ENCODE measurements around the gene SHANK2. TPM values are rescaled to one million over a fixed set of nuclear protein-coding genes. Genes with fewer than 3 reads are reported as not detected.

The SHANK2 gene
- total RNA-seq, 1 donor = 2.5 TPM

DNA sequence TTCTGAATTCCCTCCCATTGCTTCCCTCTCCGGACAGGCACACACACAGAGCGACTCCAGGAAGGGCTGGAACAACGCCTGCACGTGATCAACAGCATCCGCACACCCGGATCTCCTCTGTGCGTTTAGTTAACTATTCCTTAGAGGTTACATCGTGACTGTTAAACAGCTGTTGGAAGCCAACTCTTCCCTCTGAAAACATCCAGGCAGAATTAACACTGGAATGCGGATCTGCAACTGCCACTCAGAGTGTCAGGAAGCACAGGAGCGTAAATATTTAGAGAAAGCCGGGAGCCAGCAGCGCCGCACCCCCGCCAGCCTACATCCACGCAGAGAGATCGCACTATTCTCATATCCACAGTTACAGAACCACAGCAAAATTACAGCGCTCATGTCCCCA, 46.2 kb downstream of the SHANK2 start:
- TF ChIP-seq, protein P1, sequence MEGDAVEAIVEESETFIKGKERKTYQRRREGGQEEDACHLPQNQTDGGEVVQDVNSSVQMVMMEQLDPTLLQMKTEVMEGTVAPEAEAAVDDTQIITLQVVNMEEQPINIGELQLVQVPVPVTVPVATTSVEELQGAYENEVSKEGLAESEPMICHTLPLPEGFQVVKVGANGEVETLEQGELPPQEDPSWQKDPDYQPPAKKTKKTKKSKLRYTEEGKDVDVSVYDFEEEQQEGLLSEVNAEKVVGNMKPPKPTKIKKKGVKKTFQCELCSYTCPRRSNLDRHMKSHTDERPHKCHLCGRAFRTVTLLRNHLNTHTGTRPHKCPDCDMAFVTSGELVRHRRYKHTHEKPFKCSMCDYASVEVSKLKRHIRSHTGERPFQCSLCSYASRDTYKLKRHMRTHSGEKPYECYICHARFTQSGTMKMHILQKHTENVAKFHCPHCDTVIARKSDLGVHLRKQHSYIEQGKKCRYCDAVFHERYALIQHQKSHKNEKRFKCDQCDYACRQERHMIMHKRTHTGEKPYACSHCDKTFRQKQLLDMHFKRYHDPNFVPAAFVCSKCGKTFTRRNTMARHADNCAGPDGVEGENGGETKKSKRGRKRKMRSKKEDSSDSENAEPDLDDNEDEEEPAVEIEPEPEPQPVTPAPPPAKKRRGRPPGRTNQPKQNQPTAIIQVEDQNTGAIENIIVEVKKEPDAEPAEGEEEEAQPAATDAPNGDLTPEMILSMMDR (IDR thresholded peaks at IDR 0.05; ENCODE audit: extremely low read depth, low read depth, low read length) = no peak
- peak overlapping the region; percentile 52 for H3K4me3 ChIP-seq (ENCODE audit: insufficient read depth, low read length)
- H3K79me2 ChIP-seq (ENCODE audit: insufficient read depth, low read length) = no peaks in the 10 kb centered on the region
- H3K9me3 ChIP-seq (ENCODE audit: low read depth, low read length) = no peaks in the 10 kb centered on the region
- no peaks in the 10 kb centered on the region for H3K27me3 ChIP-seq (ENCODE audit: insufficient read depth, low read length)
- H3K36me3 ChIP-seq (ENCODE audit: insufficient read depth, low read length) = no peaks in the 10 kb centered on the region
- peak; percentile 88 for DNase-seq (ENCODE audit: insufficient read length, low spot score, missing footprints)
- H4K20me1 ChIP-seq (ENCODE audit: insufficient read depth, low read length) = no peaks in the 10 kb centered on the region
- no peak overlapping the region for H3K27ac ChIP-seq (ENCODE audit: low read depth, low read length)
- H3K4me2 ChIP-seq (ENCODE audit: insufficient read depth, low read length) = peak overlapping the region; percentile 76
- no peaks in the 10 kb centered on the region for H3K4me1 ChIP-seq (ENCODE audit: insufficient read depth, low read length)
- H2AFZ ChIP-seq (ENCODE audit: low read length) = peak overlapping the region; percentile 71

DNA sequence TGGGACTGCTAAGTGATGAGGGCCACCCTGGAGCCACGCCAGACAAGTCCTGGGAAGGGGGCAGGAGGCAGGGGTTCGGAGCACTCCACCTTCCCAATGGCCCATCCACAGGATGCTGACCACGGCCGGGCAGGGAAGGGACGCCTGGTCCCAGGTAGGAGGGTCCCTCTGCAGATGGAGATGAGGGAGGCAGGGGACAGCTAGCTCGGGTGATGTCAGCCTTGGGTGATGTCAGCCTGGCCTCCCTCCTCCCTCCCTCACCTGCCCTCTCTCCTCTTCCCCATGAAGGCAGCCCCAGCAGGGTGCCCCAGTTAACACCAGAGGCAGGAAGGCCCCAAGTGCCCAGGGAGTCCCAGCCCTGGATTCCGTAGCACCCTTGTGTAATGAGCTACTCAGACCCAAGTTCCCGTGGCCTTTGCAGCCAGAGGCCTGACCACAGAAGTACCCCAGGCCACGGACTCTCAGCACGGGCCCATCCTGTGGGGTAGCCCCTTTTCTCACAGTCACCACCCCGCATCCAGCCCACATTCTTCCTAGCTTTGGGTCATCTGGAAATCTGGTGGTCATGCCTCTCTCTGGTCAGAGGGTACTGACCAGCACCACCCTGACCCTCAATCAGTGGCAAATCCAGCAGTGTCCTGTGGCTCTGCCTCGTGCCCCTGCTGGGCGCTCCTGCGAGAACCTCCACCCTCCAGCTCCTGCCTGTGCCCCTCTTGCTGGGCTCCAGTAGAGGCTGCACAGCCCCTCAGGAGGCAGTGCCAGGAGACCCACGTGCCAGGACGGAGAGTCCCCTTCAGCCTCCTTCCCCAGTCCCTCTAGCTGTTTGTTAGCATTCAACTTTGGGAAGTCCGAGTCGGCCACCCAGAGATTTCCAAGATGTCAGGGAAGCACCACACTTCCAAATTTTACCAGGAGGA, 47.4 kb downstream of the SHANK2 start:
- Histone ChIP-seq H3K27ac (ENCODE audit: low read depth, low read length) (no peak overlapping the region), H3K79me2 (ENCODE audit: insufficient read depth, low read length) (no peaks in the 10 kb centered on the region), H3K4me2 (ENCODE audit: insufficient read depth, low read length) (no peak overlapping the region), H4K20me1 (ENCODE audit: insufficient read depth, low read length) (no peaks in the 10 kb centered on the region), H2AFZ (ENCODE audit: low read length) (no peak overlapping the region), H3K4me1 (ENCODE audit: insufficient read depth, low read length) (no peaks in the 10 kb centered on the region), H3K4me3 (ENCODE audit: insufficient read depth, low read length) (no peak overlapping the region), H3K36me3 (ENCODE audit: insufficient read depth, low read length) (no peaks in the 10 kb centered on the region), H3K9me3 (ENCODE audit: low read depth, low read length) (no peaks in the 10 kb centered on the region), H3K27me3 (ENCODE audit: insufficient read depth, low read length) (no peaks in the 10 kb centered on the region)
- TF ChIP-seq, protein P1 (IDR thresholded peaks at IDR 0.05; ENCODE audit: extremely low read depth, low read depth, low read length) = no peak
- peak; percentile 59 for DNase-seq (ENCODE audit: insufficient read length, low spot score, missing footprints)

DNA sequence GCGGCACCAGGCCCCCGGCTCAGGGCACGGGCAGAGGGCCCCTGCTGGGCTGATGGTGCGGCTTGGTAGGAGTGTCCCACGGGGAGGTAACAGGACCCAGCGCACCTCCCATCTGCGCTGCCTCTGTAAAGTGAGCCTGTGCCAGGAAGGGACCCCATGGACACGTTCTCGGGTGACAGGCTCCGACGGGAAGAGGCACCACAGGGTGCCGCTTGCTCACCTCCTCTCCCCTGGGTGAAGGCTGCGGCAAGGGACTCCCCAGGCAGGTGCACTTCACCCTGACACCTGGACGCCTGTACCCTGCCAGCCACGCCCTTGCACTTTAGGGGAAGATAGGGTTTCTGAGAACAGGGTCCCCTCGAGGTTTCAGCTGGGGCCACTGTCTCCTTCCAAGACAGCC, 48.1 kb downstream of the SHANK2 start:
- TF ChIP-seq, protein P1 (IDR thresholded peaks at IDR 0.05; ENCODE audit: extremely low read depth, low read depth, low read length) = no peak
- no peaks in the 10 kb centered on the region for H4K20me1 ChIP-seq (ENCODE audit: insufficient read depth, low read length)
- H3K4me2 ChIP-seq (ENCODE audit: insufficient read depth, low read length) = no peak overlapping the region
- no peak overlapping the region for H3K27ac ChIP-seq (ENCODE audit: low read depth, low read length)
- peak; percentile 65 for DNase-seq (ENCODE audit: insufficient read length, low spot score, missing footprints)
- H3K79me2 ChIP-seq (ENCODE audit: insufficient read depth, low read length) = no peaks in the 10 kb centered on the region
- no peak overlapping the region for H3K4me3 ChIP-seq (ENCODE audit: insufficient read depth, low read length)
- no peaks in the 10 kb centered on the region for H3K36me3 ChIP-seq (ENCODE audit: insufficient read depth, low read length)
- no peaks in the 10 kb centered on the region for H3K9me3 ChIP-seq (ENCODE audit: low read depth, low read length)
- H2AFZ ChIP-seq (ENCODE audit: low read length) = no peak overlapping the region
- H3K4me1 ChIP-seq (ENCODE audit: insufficient read depth, low read length) = no peaks in the 10 kb centered on the region
- H3K27me3 ChIP-seq (ENCODE audit: insufficient read depth, low read length) = no peaks in the 10 kb centered on the region

DNA sequence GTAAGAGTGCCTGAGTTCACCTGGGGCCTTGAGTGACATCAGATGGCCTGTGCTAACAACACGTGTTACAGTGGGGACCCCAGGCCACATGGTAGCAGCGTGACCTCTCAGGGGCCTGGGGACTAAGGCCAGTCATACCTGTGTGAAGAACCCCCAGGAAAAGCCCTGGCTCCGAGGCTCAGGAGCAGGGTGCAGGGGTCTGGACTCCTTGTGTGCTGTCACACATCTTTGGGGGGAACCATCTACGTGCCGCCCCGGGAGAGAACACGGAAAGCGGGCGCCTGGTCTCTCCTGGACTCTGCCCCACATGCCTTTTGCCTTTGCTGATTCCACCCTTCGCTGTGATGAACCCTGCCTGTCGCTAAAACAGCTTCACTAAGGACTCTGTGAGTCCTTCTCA, 48.7 kb downstream of the SHANK2 start:
- Histone ChIP-seq H3K27ac (ENCODE audit: low read depth, low read length) (no peak overlapping the region), H3K4me2 (ENCODE audit: insufficient read depth, low read length) (no peak overlapping the region), H3K27me3 (ENCODE audit: insufficient read depth, low read length) (no peaks in the 10 kb centered on the region), H3K4me1 (ENCODE audit: insufficient read depth, low read length) (no peaks in the 10 kb centered on the region), H3K9me3 (ENCODE audit: low read depth, low read length) (no peaks in the 10 kb centered on the region), H4K20me1 (ENCODE audit: insufficient read depth, low read length) (no peaks in the 10 kb centered on the region), H2AFZ (ENCODE audit: low read length) (no peak overlapping the region), H3K79me2 (ENCODE audit: insufficient read depth, low read length) (no peaks in the 10 kb centered on the region), H3K36me3 (ENCODE audit: insufficient read depth, low read length) (no peaks in the 10 kb centered on the region), H3K4me3 (ENCODE audit: insufficient read depth, low read length) (no peak overlapping the region)
- peak; percentile 9 for DNase-seq (ENCODE audit: insufficient read length, low spot score, missing footprints)
- TF ChIP-seq, protein P1 (IDR thresholded peaks at IDR 0.05; ENCODE audit: extremely low read depth, low read depth, low read length) = no peak
